ENCODE data around the gene ZNF394.

DNA sequence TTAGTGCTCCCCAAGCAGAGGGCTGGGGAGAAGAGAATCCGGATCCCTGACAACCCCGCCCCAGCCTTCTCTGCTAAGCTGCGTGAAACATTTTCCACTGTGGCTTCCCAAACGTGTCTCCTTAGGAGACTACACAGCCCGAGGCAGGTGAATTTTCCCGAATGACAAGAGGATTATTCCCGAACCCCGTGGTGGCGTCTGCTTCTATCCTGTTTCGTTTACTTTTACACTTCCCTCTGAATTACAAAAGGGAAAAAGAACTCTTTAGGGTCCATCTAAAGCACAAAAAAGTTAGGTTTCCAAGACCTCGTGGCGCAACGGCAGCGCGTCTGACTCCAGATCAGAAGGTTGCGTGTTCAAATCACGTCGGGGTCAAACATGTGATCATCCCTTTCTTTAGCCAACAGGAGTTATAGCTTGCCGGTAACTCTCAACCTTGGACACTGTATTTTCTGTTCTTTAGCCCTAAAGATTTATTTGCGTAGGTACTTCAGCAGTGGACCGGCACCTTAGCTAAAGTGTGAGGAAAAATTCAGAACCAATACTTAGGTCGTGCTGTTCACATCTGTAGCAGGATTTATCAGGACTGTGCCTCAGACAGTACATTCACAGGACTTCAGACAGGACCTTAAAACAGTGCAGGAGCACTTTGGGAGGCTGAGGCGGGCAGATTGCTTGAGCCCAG is 30.6 kb downstream of the ZNF394 start:
- TF ChIP-seq, protein P1, sequence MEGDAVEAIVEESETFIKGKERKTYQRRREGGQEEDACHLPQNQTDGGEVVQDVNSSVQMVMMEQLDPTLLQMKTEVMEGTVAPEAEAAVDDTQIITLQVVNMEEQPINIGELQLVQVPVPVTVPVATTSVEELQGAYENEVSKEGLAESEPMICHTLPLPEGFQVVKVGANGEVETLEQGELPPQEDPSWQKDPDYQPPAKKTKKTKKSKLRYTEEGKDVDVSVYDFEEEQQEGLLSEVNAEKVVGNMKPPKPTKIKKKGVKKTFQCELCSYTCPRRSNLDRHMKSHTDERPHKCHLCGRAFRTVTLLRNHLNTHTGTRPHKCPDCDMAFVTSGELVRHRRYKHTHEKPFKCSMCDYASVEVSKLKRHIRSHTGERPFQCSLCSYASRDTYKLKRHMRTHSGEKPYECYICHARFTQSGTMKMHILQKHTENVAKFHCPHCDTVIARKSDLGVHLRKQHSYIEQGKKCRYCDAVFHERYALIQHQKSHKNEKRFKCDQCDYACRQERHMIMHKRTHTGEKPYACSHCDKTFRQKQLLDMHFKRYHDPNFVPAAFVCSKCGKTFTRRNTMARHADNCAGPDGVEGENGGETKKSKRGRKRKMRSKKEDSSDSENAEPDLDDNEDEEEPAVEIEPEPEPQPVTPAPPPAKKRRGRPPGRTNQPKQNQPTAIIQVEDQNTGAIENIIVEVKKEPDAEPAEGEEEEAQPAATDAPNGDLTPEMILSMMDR (IDR thresholded peaks at IDR 0.05; ENCODE audit: insufficient read depth, low read length, poor library complexity, severe bottlenecking), result no peak
- TF ChIP-seq EZH2phosphoT487 (conservative IDR thresholded peaks at IDR 0.05; ENCODE audit: low read length), result no peak

Measured in SU-DHL-6 (cell line).